OCI-LY3 (cell line): Measurements from ENCODE around the gene G6PC3.

Source experiments
- H2AFZ ChIP-seq: fragments of 200-600, 300-600 bp; shearing (Covaris generic); 2 replicates; pipeline ENCODE4 v1.6.0; 2014; ENCODE audit warnings: antibody characterized with exemption, low read depth, low read length
- H3K27ac ChIP-seq: fragments of 200-600, 300-600 bp; sonication (generic); 2 replicates; pipeline ENCODE4 v1.5.1; 2014; ENCODE audit warnings: mild to moderate bottlenecking, low read length, moderate library complexity, mixed read lengths
- H3K27me3 ChIP-seq: fragments of 200-600, 300-600 bp; sonication (generic); 2 replicates; pipeline ENCODE4 v1.6.1; 2014; ENCODE audit warnings: low read depth, low read length, mixed read lengths
- H3K36me3 ChIP-seq: fragments of 200-600, 300-600 bp; sonication (generic); replicated peaks from 2 replicates; pipeline ENCODE3; 2014; ENCODE audit warnings: low read depth, low read length, mixed read lengths
- H3K4me1 ChIP-seq: fragments of 300-600, 200-600 bp; sonication (generic); 2 replicates; pipeline ENCODE4 v1.6.1; 2014; ENCODE audit warnings: low read length, mixed read lengths
- H3K4me2 ChIP-seq: fragments of 200-600, 300-600 bp; sonication (generic); 2 replicates; pipeline ENCODE4 v1.6.1; 2014; ENCODE audit warnings: low read length, mixed read lengths
- H3K4me3 ChIP-seq: fragments of 300-600, 200-600 bp; sonication (generic); 2 replicates; pipeline ENCODE4 v1.5.1; 2014; ENCODE audit warnings: antibody characterized with exemption, mild to moderate bottlenecking, low read length, moderate library complexity
- H3K79me2 ChIP-seq: fragments of 300-600, 200-600 bp; shearing (Covaris generic); 2 replicates; pipeline ENCODE4 v1.6.1; 2014; ENCODE audit warnings: mild to moderate bottlenecking, low read length, mixed read lengths
- H3K9ac ChIP-seq: fragments of 300-600, 200-600 bp; shearing (Covaris generic); 2 replicates; pipeline ENCODE4 v1.6.0; 2014; ENCODE audit warnings: mild to moderate bottlenecking, low read length, moderate library complexity
- H3K9me3 ChIP-seq: fragments of 200-600, 300-600 bp; shearing (Covaris generic); 2 replicates; pipeline ENCODE4 v1.6.1; 2014; ENCODE audit warnings: low read length, mixed read lengths; ENCODE audit not compliant: insufficient read depth
- H4K20me1 ChIP-seq: fragments of 200-600, 300-600 bp; sonication (generic); 2 replicates; pipeline ENCODE4 v1.6.1; 2016; ENCODE audit warnings: low read length, mixed read lengths; ENCODE audit not compliant: insufficient read depth
- CTCF ChIP-seq: fragments of 200-600, 300-600 bp; sonication (generic); IDR thresholded peaks from 2 replicates; pipeline ENCODE4 v1.5.1; 2014; ENCODE audit warnings: antibody characterized with exemption, low read length, low read depth
- EZH2phosphoT487 ChIP-seq: fragments of 200-600 bp; shearing (Covaris generic); IDR thresholded peaks from 2 replicates; pipeline ENCODE4 v1.6.1; 2018; ENCODE audit warnings: antibody characterized with exemption, mixed run types, low read depth

G6PC3 gene

GRCh38 chr17:44076716-44077594 lies 6.4 kb downstream of the G6PC3 start:
- peaks cover 10% of the 10 kb centered on the region for H3K79me2 ChIP-seq
- H3K9me3 ChIP-seq = no peaks in the 10 kb centered on the region
- H4K20me1 ChIP-seq = no peaks in the 10 kb centered on the region
- H3K4me1 ChIP-seq = peaks cover 8% of the 10 kb centered on the region
- no peak overlapping the region for H3K4me3 ChIP-seq
- TF ChIP-seq CTCF (no peak), EZH2phosphoT487 (no peak)
- H3K27ac ChIP-seq = no peak overlapping the region
- no peak overlapping the region for H3K4me2 ChIP-seq
- H3K9ac ChIP-seq = no peak overlapping the region
- no peaks in the 10 kb centered on the region for H3K27me3 ChIP-seq
- H2AFZ ChIP-seq = no peak overlapping the region
- H3K36me3 ChIP-seq = peaks cover 24% of the 10 kb centered on the region

GRCh38 chr17:44077595-44077909 lies 7.0 kb downstream of the G6PC3 start:
- no peaks in the 10 kb centered on the region for H4K20me1 ChIP-seq
- no peak overlapping the region for H2AFZ ChIP-seq
- H3K36me3 ChIP-seq = peaks cover 26% of the 10 kb centered on the region
- H3K4me3 ChIP-seq = no peak overlapping the region
- H3K4me1 ChIP-seq = peaks cover 7% of the 10 kb centered on the region; the same call in 1 of the 2 replicates
- H3K4me2 ChIP-seq = no peak overlapping the region
- no peak overlapping the region for H3K9ac ChIP-seq
- TF ChIP-seq EZH2phosphoT487 (no peak), CTCF (no peak)
- no peaks in the 10 kb centered on the region for H3K9me3 ChIP-seq
- H3K27me3 ChIP-seq = no peaks in the 10 kb centered on the region
- H3K79me2 ChIP-seq = peaks cover 7% of the 10 kb centered on the region
- no peak overlapping the region for H3K27ac ChIP-seq

GRCh38 chr17:44078412-44078811 lies 7.9 kb downstream of the G6PC3 start:
- no peaks in the 10 kb centered on the region for H4K20me1 ChIP-seq
- peaks cover 7% of the 10 kb centered on the region; the same call in 1 of the 2 replicates for H3K4me1 ChIP-seq
- H3K27ac ChIP-seq = no peak overlapping the region
- H3K9ac ChIP-seq = no peak overlapping the region
- no peaks in the 10 kb centered on the region for H3K79me2 ChIP-seq
- no peak for TF ChIP-seq EZH2phosphoT487
- TF ChIP-seq CTCF = no peak
- no peak overlapping the region for H3K4me3 ChIP-seq
- no peak overlapping the region for H3K4me2 ChIP-seq
- H3K27me3 ChIP-seq = no peaks in the 10 kb centered on the region
- H3K9me3 ChIP-seq = no peaks in the 10 kb centered on the region
- peaks cover 26% of the 10 kb centered on the region for H3K36me3 ChIP-seq
- no peak overlapping the region for H2AFZ ChIP-seq

GRCh38 chr17:44079877-44080821 lies 9.6 kb downstream of the G6PC3 start:
- no peak overlapping the region for H3K9ac ChIP-seq
- H3K4me2 ChIP-seq = no peak overlapping the region
- H3K79me2 ChIP-seq = no peaks in the 10 kb centered on the region
- H3K4me3 ChIP-seq = no peak overlapping the region
- H3K27me3 ChIP-seq = no peaks in the 10 kb centered on the region
- H3K4me1 ChIP-seq = peaks cover 7% of the 10 kb centered on the region; the same call in 1 of the 2 replicates
- TF ChIP-seq EZH2phosphoT487 = no peak
- TF ChIP-seq CTCF = no peak
- H3K27ac ChIP-seq = no peak overlapping the region
- H2AFZ ChIP-seq = no peak overlapping the region
- H3K9me3 ChIP-seq = no peaks in the 10 kb centered on the region
- H3K36me3 ChIP-seq = peaks cover 26% of the 10 kb centered on the region
- no peaks in the 10 kb centered on the region for H4K20me1 ChIP-seq
